ENCODE measurements around the gene PDE10A. TPM values are rescaled to one million over a fixed set of nuclear protein-coding genes. Genes with fewer than 3 reads are reported as not detected.
A peak's percentile ranks its signal among the peaks of the same experiment; 100 is the strongest.
"Not testable (repeated sequence)": the region's sequence is repeated elsewhere in the genome, so short reads cannot be mapped to it uniquely, and the experiment has no call there.

Gene PDE10A
- total RNA-seq, 1 donor from 2014 or later = 14.4 TPM

DNA sequence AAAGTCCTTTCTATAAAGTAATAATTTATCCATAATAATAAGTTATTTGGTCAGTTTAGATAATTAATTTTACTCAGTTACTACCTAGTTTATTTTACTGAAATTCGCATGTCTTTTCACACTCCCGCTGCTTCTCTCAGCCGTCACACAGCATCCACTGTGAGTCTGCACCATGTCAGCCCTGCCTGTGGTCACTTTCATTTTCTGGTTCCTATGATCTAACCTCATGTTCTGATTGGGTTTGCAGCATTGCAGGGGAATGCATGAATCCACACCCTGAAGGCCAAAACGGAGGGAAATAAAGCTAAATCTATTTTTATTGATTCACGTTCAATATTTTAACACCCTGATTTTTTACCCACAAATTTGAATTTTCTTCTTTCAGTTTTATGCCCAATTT, 47.4 kb downstream of the PDE10A start:
- Mint-ChIP-seq H3K27ac (no peak overlapping the region), H3K4me3 (ENCODE audit: low read depth) (no peak overlapping the region), H3K27me3 (no peaks in the 10 kb centered on the region), H3K36me3 (ENCODE audit: insufficient read depth) (peaks cover 1% of the 10 kb centered on the region), H3K4me1 (ENCODE audit: low read depth) (no peaks in the 10 kb centered on the region), H3K9me3 (ENCODE audit: low read depth) (peaks cover 4% of the 10 kb centered on the region)
- DNase-seq (ENCODE audit: low spot score, unreplicated experiment) = no peak
- TF ChIP-seq, protein P1, sequence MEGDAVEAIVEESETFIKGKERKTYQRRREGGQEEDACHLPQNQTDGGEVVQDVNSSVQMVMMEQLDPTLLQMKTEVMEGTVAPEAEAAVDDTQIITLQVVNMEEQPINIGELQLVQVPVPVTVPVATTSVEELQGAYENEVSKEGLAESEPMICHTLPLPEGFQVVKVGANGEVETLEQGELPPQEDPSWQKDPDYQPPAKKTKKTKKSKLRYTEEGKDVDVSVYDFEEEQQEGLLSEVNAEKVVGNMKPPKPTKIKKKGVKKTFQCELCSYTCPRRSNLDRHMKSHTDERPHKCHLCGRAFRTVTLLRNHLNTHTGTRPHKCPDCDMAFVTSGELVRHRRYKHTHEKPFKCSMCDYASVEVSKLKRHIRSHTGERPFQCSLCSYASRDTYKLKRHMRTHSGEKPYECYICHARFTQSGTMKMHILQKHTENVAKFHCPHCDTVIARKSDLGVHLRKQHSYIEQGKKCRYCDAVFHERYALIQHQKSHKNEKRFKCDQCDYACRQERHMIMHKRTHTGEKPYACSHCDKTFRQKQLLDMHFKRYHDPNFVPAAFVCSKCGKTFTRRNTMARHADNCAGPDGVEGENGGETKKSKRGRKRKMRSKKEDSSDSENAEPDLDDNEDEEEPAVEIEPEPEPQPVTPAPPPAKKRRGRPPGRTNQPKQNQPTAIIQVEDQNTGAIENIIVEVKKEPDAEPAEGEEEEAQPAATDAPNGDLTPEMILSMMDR (IDR thresholded peaks at IDR 0.05; ENCODE audit: unreplicated experiment) = no peak

DNA sequence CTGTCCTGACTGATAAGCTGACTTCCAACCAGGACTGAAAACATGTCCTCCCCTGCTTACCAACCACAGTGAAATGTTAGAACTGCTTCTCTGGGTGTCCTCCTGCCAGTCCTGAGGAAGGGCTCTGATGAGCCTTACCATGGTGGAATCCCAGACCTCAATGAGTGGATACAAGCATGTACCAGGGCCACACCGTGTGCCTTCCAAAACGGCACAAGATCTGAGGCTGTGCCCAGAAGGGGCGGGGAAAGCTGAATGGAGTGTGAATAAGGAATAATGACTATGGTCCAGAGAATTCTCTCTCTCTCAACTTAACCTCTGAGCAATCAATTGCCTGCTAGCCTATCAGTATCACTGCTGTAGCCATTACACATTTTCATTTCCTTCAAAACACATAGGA, 51.7 kb downstream of the PDE10A start:
- Mint-ChIP-seq H3K9me3 (ENCODE audit: low read depth) (peaks cover 4% of the 10 kb centered on the region), H3K27ac (peak overlapping the region; percentile 55), H3K36me3 (ENCODE audit: insufficient read depth) (peaks cover 3% of the 10 kb centered on the region), H3K4me1 (ENCODE audit: low read depth) (peaks cover 4% of the 10 kb centered on the region), H3K4me3 (ENCODE audit: low read depth) (no peak overlapping the region), H3K27me3 (no peaks in the 10 kb centered on the region)
- DNase-seq (ENCODE audit: low spot score, unreplicated experiment) = no peak
- TF ChIP-seq, protein P1 (IDR thresholded peaks at IDR 0.05; ENCODE audit: unreplicated experiment) = no peak

DNA sequence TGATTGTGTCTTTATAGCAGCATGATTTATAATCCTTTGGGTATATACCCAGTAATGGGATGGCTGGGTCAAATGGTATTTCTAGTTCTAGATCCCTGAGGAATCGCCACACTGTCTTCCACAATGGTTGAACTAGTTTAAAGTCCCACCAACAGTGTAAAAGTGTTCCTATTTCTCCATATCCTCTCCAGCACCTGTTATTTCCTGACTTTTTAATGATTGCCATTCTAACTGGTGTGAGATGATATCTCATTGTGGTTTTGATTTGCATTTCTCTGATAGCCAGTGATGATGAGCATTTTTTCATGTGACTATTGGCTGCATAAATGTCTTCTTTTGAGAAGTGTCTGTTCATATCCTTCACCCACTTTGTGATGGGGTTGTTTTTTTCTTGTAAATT, 54.5 kb downstream of the PDE10A start:
- not testable (repeated sequence) for H3K9me3 Mint-ChIP-seq (ENCODE audit: low read depth); H3K4me1 Mint-ChIP-seq (ENCODE audit: low read depth); H3K27ac Mint-ChIP-seq; H3K36me3 Mint-ChIP-seq (ENCODE audit: insufficient read depth); H3K27me3 Mint-ChIP-seq; H3K4me3 Mint-ChIP-seq (ENCODE audit: low read depth); DNase-seq (ENCODE audit: low spot score, unreplicated experiment)

DNA sequence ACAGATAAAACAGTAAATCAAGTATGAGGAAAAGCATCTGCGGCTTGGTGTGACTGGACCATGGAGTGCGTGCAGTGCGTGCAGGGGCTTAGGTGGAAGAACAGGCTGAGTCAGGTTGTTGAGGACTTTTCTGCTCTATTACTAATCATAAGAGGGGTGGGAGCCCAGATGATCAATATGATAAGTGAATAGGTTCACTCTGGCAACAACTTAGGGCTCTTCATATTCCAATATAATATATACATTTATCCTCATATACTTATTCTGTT, 56.4 kb downstream of the PDE10A start:
- DNase-seq (ENCODE audit: low spot score, unreplicated experiment) = no peak
- TF ChIP-seq, protein P1 (IDR thresholded peaks at IDR 0.05; ENCODE audit: unreplicated experiment) = no peak
- peaks cover 4% of the 10 kb centered on the region for H3K4me1 Mint-ChIP-seq (ENCODE audit: low read depth)
- peaks cover 3% of the 10 kb centered on the region for H3K36me3 Mint-ChIP-seq (ENCODE audit: insufficient read depth)
- H3K27me3 Mint-ChIP-seq = no peaks in the 10 kb centered on the region
- H3K9me3 Mint-ChIP-seq (ENCODE audit: low read depth) = peaks cover 4% of the 10 kb centered on the region
- no peak overlapping the region for H3K4me3 Mint-ChIP-seq (ENCODE audit: low read depth)
- no peak overlapping the region for H3K27ac Mint-ChIP-seq

DNA sequence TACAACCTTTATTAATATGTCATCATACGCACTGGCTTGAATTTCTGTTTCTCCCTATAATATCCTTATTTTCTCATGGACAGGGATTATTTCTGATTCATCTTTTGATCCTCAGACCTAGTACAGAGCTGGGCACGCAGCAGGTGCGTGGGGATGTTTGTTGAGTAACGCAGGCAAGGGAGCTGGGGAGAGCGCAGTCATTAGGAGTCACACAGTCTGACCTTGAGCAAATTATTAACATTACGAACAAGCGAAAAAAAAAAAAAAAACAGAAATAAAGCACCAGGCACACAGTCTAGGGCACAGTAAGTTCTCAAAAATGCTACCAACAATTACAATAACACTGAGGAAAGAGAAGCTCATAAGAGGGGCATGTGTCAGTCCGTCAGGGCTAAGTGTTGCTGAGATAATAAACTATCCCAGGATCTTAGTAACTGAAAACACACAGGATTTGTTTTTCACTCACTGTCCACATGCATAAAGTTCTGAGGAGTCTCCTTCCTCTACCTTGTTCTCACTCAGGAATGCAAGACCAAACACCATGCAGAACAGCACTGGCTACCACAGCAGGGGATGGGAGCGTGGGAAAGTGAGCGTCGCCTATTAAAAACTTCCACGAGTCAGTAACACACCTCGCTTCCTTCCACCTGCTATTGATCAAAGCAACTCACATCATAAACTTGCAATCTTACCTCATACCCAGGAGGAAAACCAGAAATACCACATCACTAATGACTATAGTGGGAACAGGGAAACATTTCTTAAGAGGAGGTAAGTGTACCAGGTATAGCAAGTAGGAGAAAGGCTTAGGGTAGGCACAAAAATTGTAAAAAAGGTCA, 56.9 kb downstream of the PDE10A start:
- Mint-ChIP-seq H3K27me3 (no peaks in the 10 kb centered on the region), H3K4me3 (ENCODE audit: low read depth) (no peak overlapping the region), H3K4me1 (ENCODE audit: low read depth) (peaks cover 4% of the 10 kb centered on the region), H3K9me3 (ENCODE audit: low read depth) (peaks cover 4% of the 10 kb centered on the region), H3K27ac (no peak overlapping the region), H3K36me3 (ENCODE audit: insufficient read depth) (peaks cover 3% of the 10 kb centered on the region)
- TF ChIP-seq, protein P1 (IDR thresholded peaks at IDR 0.05; ENCODE audit: unreplicated experiment) = no peak
- DNase-seq (ENCODE audit: low spot score, unreplicated experiment) = no peak
